HL-60 (cell line): ENCODE measurements around the gene NEBL.

Experiments
- DNase-seq, 2 experiments: peaks; one replicate each; pipeline ENCODE4 v3.0.0-alpha.2; 2010 to 2020; ENCODE audit warnings: low read depth in 1 of 2, low spot score in 1 of 2
- H3K27ac ChIP-seq: fragments of 250-450 bp; sonication (Bioruptor Pico); replicated peaks from 2 replicates; pipeline ENCODE4 v1.5.1; 2020; ENCODE audit warnings: mild to moderate bottlenecking, moderate library complexity
- H3K27me3 ChIP-seq: fragments of 250-450 bp; sonication (Bioruptor Pico); 2 replicates; pipeline ENCODE4 v1.5.1; 2021; ENCODE audit warnings: mild to moderate bottlenecking, moderate library complexity; ENCODE audit not compliant: insufficient read depth, poor library complexity, severe bottlenecking
- H3K4me3 ChIP-seq: replicated peaks from 2 replicates; pipeline ENCODE4 v1.5.1; 2011; ENCODE audit warnings: mild to moderate bottlenecking, control low read depth, low read length; ENCODE audit not compliant: insufficient read depth
- CTCF ChIP-seq: IDR thresholded peaks from one replicate; pipeline ENCODE4 v1.5.1; 2011; ENCODE audit warnings: low read length, control low read depth, inconsistent platforms; ENCODE audit not compliant: insufficient read depth
- GABPA ChIP-seq: IDR thresholded peaks from 2 replicates; pipeline ENCODE4 v1.6.1; 2012; ENCODE audit warnings: low read depth
- POLR2AphosphoS5 ChIP-seq: IDR thresholded peaks from 2 replicates; pipeline ENCODE4 v1.6.1; 2012; ENCODE audit warnings: low read depth
- REST ChIP-seq: IDR thresholded peaks from 2 replicates; pipeline ENCODE4 v1.6.1; 2012; ENCODE audit warnings: low read depth; ENCODE audit not compliant: insufficient replicate concordance
- SPI1 ChIP-seq: IDR thresholded peaks from 2 replicates; pipeline ENCODE4 v1.6.1; 2012; ENCODE audit warnings: low read depth, mild to moderate bottlenecking, borderline replicate concordance

Gene NEBL

GRCh38 chr10:20893297-20893696 lies 3.8 kb downstream of the NEBL start:
- no peak for DNase-seq
- no peak overlapping the region for H3K4me3 ChIP-seq
- no peaks in the 10 kb centered on the region for H3K27me3 ChIP-seq
- TF ChIP-seq GABPA, result no peak
- no peak for TF ChIP-seq SPI1
- TF ChIP-seq REST, result no peak
- TF ChIP-seq POLR2AphosphoS5, result no peak
- TF ChIP-seq CTCF, result no peak
- H3K27ac ChIP-seq, result no peak overlapping the region

GRCh38 chr10:20892796-20893195 lies 4.3 kb downstream of the NEBL start:
- no peak overlapping the region for H3K27ac ChIP-seq
- TF ChIP-seq REST (no peak), POLR2AphosphoS5 (no peak), CTCF (no peak), GABPA (no peak), SPI1 (no peak)
- H3K4me3 ChIP-seq, result no peak overlapping the region
- no peaks in the 10 kb centered on the region for H3K27me3 ChIP-seq
- DNase-seq, result no peak

GRCh38 chr10:20892011-20892585 lies 5.0 kb downstream of the NEBL start:
- H3K4me3 ChIP-seq, result no peak overlapping the region
- DNase-seq, result no peak
- H3K27ac ChIP-seq, result no peak overlapping the region
- no peak for TF ChIP-seq CTCF
- no peak for TF ChIP-seq SPI1
- TF ChIP-seq POLR2AphosphoS5, result no peak
- TF ChIP-seq REST, result no peak
- no peak for TF ChIP-seq GABPA
- no peaks in the 10 kb centered on the region for H3K27me3 ChIP-seq
